ENCODE measurements around the gene CXCL6.

CXCL6 gene

GRCh38 chr4:73860181-73860580, 23.7 kb downstream of the CXCL6 start:
- Histone ChIP-seq H3K27me3 (ENCODE audit: insufficient read depth, low read length, poor library complexity, severe bottlenecking) (no peaks in the 10 kb centered on the region), H3K4me2 (ENCODE audit: low read depth, low read length, poor library complexity, severe bottlenecking) (no peak overlapping the region), H3K36me3 (ENCODE audit: insufficient read depth, low read length) (no peaks in the 10 kb centered on the region), H3K9me2 (replicated peaks; ENCODE audit: low read depth, low read length) (no peaks in the 10 kb centered on the region), H4K20me1 (ENCODE audit: insufficient read depth, low read length, poor library complexity, severe bottlenecking) (no peaks in the 10 kb centered on the region), H3K9me3 (ENCODE audit: insufficient read depth, low read depth, low read length) (no peaks in the 10 kb centered on the region), H3K9ac (ENCODE audit: low read depth, low read length, poor library complexity, severe bottlenecking) (no peak overlapping the region), H3K79me2 (ENCODE audit: insufficient read depth, low read length) (no peaks in the 10 kb centered on the region), H3K4me1 (ENCODE audit: insufficient read depth, low read length, poor library complexity, severe bottlenecking) (peaks cover 4% of the 10 kb centered on the region), H3K4me3 (ENCODE audit: low read length, poor library complexity, severe bottlenecking) (no peak overlapping the region), H2AFZ (ENCODE audit: low read length) (no peak overlapping the region), H3F3A (ENCODE audit: low read depth) (no peaks in the 10 kb centered on the region)
- TF ChIP-seq EZH2phosphoT487 (IDR thresholded peaks at IDR 0.05; ENCODE audit: borderline replicate concordance) (no peak), CTCF (conservative IDR thresholded peaks at IDR 0.05; ENCODE audit: low read length) (no peak)

GRCh38 chr4:73860917-73861316, 24.4 kb downstream of the CXCL6 start:
- TF ChIP-seq EZH2phosphoT487 (IDR thresholded peaks at IDR 0.05; ENCODE audit: borderline replicate concordance), result no peak
- TF ChIP-seq CTCF (conservative IDR thresholded peaks at IDR 0.05; ENCODE audit: low read length), result no peak
- Histone ChIP-seq H3K4me2 (ENCODE audit: low read depth, low read length, poor library complexity, severe bottlenecking) (no peak overlapping the region), H4K20me1 (ENCODE audit: insufficient read depth, low read length, poor library complexity, severe bottlenecking) (no peaks in the 10 kb centered on the region), H3K4me1 (ENCODE audit: insufficient read depth, low read length, poor library complexity, severe bottlenecking) (no peaks in the 10 kb centered on the region), H3K36me3 (ENCODE audit: insufficient read depth, low read length) (no peaks in the 10 kb centered on the region), H3K9ac (ENCODE audit: low read depth, low read length, poor library complexity, severe bottlenecking) (no peak overlapping the region), H2AFZ (ENCODE audit: low read length) (no peak overlapping the region), H3F3A (ENCODE audit: low read depth) (no peaks in the 10 kb centered on the region), H3K4me3 (ENCODE audit: low read length, poor library complexity, severe bottlenecking) (no peak overlapping the region), H3K9me2 (replicated peaks; ENCODE audit: low read depth, low read length) (no peaks in the 10 kb centered on the region), H3K79me2 (ENCODE audit: insufficient read depth, low read length) (no peaks in the 10 kb centered on the region), H3K9me3 (ENCODE audit: insufficient read depth, low read depth, low read length) (no peaks in the 10 kb centered on the region), H3K27me3 (ENCODE audit: insufficient read depth, low read length, poor library complexity, severe bottlenecking) (no peaks in the 10 kb centered on the region)

DNA sequence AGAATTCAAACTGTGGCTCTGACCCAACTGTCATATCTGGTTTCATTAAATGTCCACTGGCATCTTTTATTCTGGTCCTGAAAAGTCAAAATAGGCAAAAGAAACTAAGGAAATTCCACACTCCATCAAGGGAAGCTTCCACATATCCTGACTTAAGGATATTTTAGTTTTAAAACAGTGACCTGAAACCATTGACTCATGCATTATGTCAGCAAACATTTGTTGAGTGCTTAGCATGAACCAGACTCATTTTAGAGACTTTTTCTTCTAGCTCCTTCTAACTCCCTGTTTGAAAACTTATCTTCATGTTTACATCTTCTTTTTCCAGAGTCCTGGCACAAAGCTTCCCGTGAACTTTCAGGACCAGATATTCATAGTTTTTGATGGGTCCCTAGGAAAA, 25.8 kb downstream of the CXCL6 start:
- H3K9ac ChIP-seq (ENCODE audit: low read depth, low read length, poor library complexity, severe bottlenecking), result no peak overlapping the region
- H3K4me3 ChIP-seq (ENCODE audit: low read length, poor library complexity, severe bottlenecking), result no peak overlapping the region
- TF ChIP-seq CTCF (conservative IDR thresholded peaks at IDR 0.05; ENCODE audit: low read length), result no peak
- TF ChIP-seq EZH2phosphoT487 (IDR thresholded peaks at IDR 0.05; ENCODE audit: borderline replicate concordance), result no peak
- H3K9me2 ChIP-seq (replicated peaks; ENCODE audit: low read depth, low read length), result no peaks in the 10 kb centered on the region
- no peaks in the 10 kb centered on the region for H3K27me3 ChIP-seq (ENCODE audit: insufficient read depth, low read length, poor library complexity, severe bottlenecking)
- no peaks in the 10 kb centered on the region for H3F3A ChIP-seq (ENCODE audit: low read depth)
- no peak overlapping the region for H2AFZ ChIP-seq (ENCODE audit: low read length)
- no peaks in the 10 kb centered on the region for H3K79me2 ChIP-seq (ENCODE audit: insufficient read depth, low read length)
- no peak overlapping the region for H3K4me2 ChIP-seq (ENCODE audit: low read depth, low read length, poor library complexity, severe bottlenecking)
- H3K4me1 ChIP-seq (ENCODE audit: insufficient read depth, low read length, poor library complexity, severe bottlenecking), result no peaks in the 10 kb centered on the region
- H4K20me1 ChIP-seq (ENCODE audit: insufficient read depth, low read length, poor library complexity, severe bottlenecking), result no peaks in the 10 kb centered on the region
- no peaks in the 10 kb centered on the region for H3K9me3 ChIP-seq (ENCODE audit: insufficient read depth, low read depth, low read length)
- H3K36me3 ChIP-seq (ENCODE audit: insufficient read depth, low read length), result no peaks in the 10 kb centered on the region
